Keratinocyte (primary cell): ENCODE data around the gene EMP1. TPM values are rescaled to one million over a fixed set of nuclear protein-coding genes. Genes with fewer than 3 reads are reported as not detected.

Source experiments
- DNase-seq: peaks from one replicate; pipeline ENCODE4 v3.0.0-alpha.2; 2011; ENCODE audit warnings: low read depth, missing footprints, low spot score
- FAIRE-seq: peaks from 2 replicates; lab custom pipeline; 2011; peaks lifted over from hg19 to GRCh38; lab: Jason Lieb, UNC
- H2AFZ ChIP-seq: 2 replicates; pipeline ENCODE4 v1.6.0; 2012; ENCODE audit warnings: low read length, control low read depth, inconsistent platforms; ENCODE audit not compliant: control insufficient read depth
- H3K27ac ChIP-seq: 2 replicates; pipeline ENCODE4 v1.5.1; 2011; ENCODE audit warnings: low read length; ENCODE audit not compliant: control insufficient read depth, insufficient read depth
- H3K27me3 ChIP-seq: 3 replicates; pipeline ENCODE4 v1.6.0; 2011; ENCODE audit warnings: low read length; ENCODE audit not compliant: control insufficient read depth, insufficient read depth; ENCODE audit errors: extremely low read depth
- H3K36me3 ChIP-seq, 2 experiments: 2 replicates in 1 of 2; 3 replicates in 1 of 2; pipeline ENCODE4 v1.5.1; 2011; ENCODE audit warnings: low read length in 2 of 2, mild to moderate bottlenecking in 1 of 2; ENCODE audit not compliant: control insufficient read depth in 2 of 2, insufficient read depth in 2 of 2; ENCODE audit errors: extremely low read depth in 1 of 2
- H3K4me1 ChIP-seq: 3 replicates; pipeline ENCODE4 v1.5.1; 2011; ENCODE audit warnings: low read length; ENCODE audit not compliant: control insufficient read depth, insufficient read depth; ENCODE audit errors: extremely low read depth
- H3K4me2 ChIP-seq: 3 replicates; pipeline ENCODE4 v1.6.0; 2011; ENCODE audit warnings: low read depth, low read length; ENCODE audit not compliant: control insufficient read depth, insufficient read depth; ENCODE audit errors: extremely low read depth
- H3K4me3 ChIP-seq, 3 experiments: fragments of 200-600 bp in 1 of 3; sonication (generic) in 1 of 3; 2 replicates in 2 of 3; 3 replicates in 1 of 3; pipeline ENCODE4 v1.5.1; 2011 to 2016; ENCODE audit warnings: low read length in 3 of 3, mild to moderate bottlenecking in 3 of 3, control low read depth in 2 of 3, inconsistent platforms in 1 of 3, low read depth in 1 of 3, mixed read lengths in 1 of 3, mixed run types in 1 of 3, moderate library complexity in 1 of 3; ENCODE audit not compliant: control insufficient read depth in 2 of 3, insufficient read depth in 2 of 3; ENCODE audit errors: extremely low read depth in 1 of 3
- H3K79me2 ChIP-seq: 2 replicates; pipeline ENCODE4 v1.6.0; 2012; ENCODE audit warnings: low read length; ENCODE audit not compliant: control insufficient read depth, insufficient read depth
- H3K9ac ChIP-seq: 3 replicates; pipeline ENCODE4 v1.6.0; 2011; ENCODE audit warnings: low read length; ENCODE audit not compliant: control insufficient read depth, insufficient read depth; ENCODE audit errors: extremely low read depth
- H3K9me1 ChIP-seq: 3 replicates; pipeline ENCODE4 v1.6.0; 2011; ENCODE audit warnings: low read length; ENCODE audit not compliant: control insufficient read depth, insufficient read depth; ENCODE audit errors: extremely low read depth
- H3K9me3 ChIP-seq: 2 replicates; pipeline ENCODE4 v1.5.1; 2012; ENCODE audit warnings: low read depth, low read length; ENCODE audit not compliant: control insufficient read depth
- H4K20me1 ChIP-seq: 3 replicates; pipeline ENCODE4 v1.6.0; 2011; ENCODE audit warnings: low read length; ENCODE audit not compliant: control insufficient read depth, insufficient read depth; ENCODE audit errors: extremely low read depth
- CTCF ChIP-seq, 3 experiments: IDR thresholded peaks in 1 of 3; conservative IDR thresholded peaks in 1 of 3; optimal IDR thresholded peaks in 1 of 3; 2 replicates in 2 of 3; 3 replicates in 1 of 3; pipeline versions ENCODE3 to v1.5.1; 2011; ENCODE audit warnings: low read length in 3 of 3, mild to moderate bottlenecking in 3 of 3, moderate library complexity in 2 of 3, control low read depth in 1 of 3, inconsistent platforms in 1 of 3; ENCODE audit not compliant: insufficient read depth in 2 of 3; ENCODE audit errors: extremely low read depth in 1 of 3
- EZH2 ChIP-seq: IDR thresholded peaks from one replicate; pipeline ENCODE4 v1.6.1; 2012; ENCODE audit warnings: inconsistent platforms, mild to moderate bottlenecking, low read length, moderate library complexity
- dilution Hi-C: fragments of 300-500 bp; cut with MboI; formaldehyde crosslinking; loops from one replicate; pipeline ENCODE4 v1.7.0; 2020; ENCODE audit warnings: low sequenced_read_pairs; ENCODE audit not compliant: extremely low pct_ligation_motif_present
- polyA plus RNA-seq, 5 experiments: library from polyadenylated mRNA; depleted of rRNA in 3 of 5; stranded (reverse) in 3 of 5; stranded (forward) in 1 of 5; unstranded in 1 of 5; fragments of >200 nt; gene quantifications; 1 replicate in 1 of 5; 2 replicates in 3 of 5; 3 replicates in 1 of 5; pipeline versions ENCODE4 v1.2.1 to v1.2.3, GENCODE V29; 2011 to 2012; ENCODE audit warnings: missing spikeins in 2 of 5, low read depth in 1 of 5, low replicate concordance in 1 of 5

EMP1 gene
- polyA plus RNA-seq, 1 donor (not counting 4 experiments of a cell fraction or from before 2014, with no cell fraction given) = 583 TPM

- Histone ChIP-seq H3K9me3 (no peaks in the 10 kb centered on the region), H3K4me1 (peaks cover 8% of the 10 kb centered on the region), H3K79me2 (no peaks in the 10 kb centered on the region), H3K9me1 (no peaks in the 10 kb centered on the region), H4K20me1 (no peaks in the 10 kb centered on the region), H2AFZ (no peak overlapping the region), H3K36me3 (no peaks in the 10 kb centered on the region), H3K9ac (no peak overlapping the region), H3K4me2 (no peak overlapping the region), H3K4me3 (no peak overlapping the region), H3K27ac (no peak overlapping the region), H3K27me3 (no peaks in the 10 kb centered on the region)
- FAIRE-seq = no peak
- TF ChIP-seq EZH2 = no peak
- TF ChIP-seq CTCF (optimal IDR thresholded peaks at IDR 0.05 in 1 of 3, IDR thresholded peaks at IDR 0.05 in 1 of 3, conservative IDR thresholded peaks at IDR 0.05 in 1 of 3; ENCODE audit: extremely low read depth in 1 of 3, insufficient read depth in 2 of 3, low read length in 3 of 3) = no peak
- dilution Hi-C loops = no loop called here
- DNase-seq = no peak
Measured at GRCh38 chr12:13257356-13257875, 60.9 kb downstream of the EMP1 start.

- Histone ChIP-seq H2AFZ (no peak overlapping the region), H3K27me3 (no peaks in the 10 kb centered on the region), H3K36me3 (no peaks in the 10 kb centered on the region), H3K4me3 (no peak overlapping the region), H3K9me3 (no peaks in the 10 kb centered on the region), H3K9me1 (no peaks in the 10 kb centered on the region), H4K20me1 (no peaks in the 10 kb centered on the region), H3K4me1 (peaks cover 8% of the 10 kb centered on the region), H3K27ac (no peak overlapping the region), H3K9ac (no peak overlapping the region), H3K79me2 (no peaks in the 10 kb centered on the region), H3K4me2 (no peak overlapping the region)
- no peak for DNase-seq
- dilution Hi-C loops = no loop called here
- TF ChIP-seq EZH2 = no peak
- TF ChIP-seq CTCF (optimal IDR thresholded peaks at IDR 0.05 in 1 of 3, IDR thresholded peaks at IDR 0.05 in 1 of 3, conservative IDR thresholded peaks at IDR 0.05 in 1 of 3; ENCODE audit: extremely low read depth in 1 of 3, insufficient read depth in 2 of 3, low read length in 3 of 3) = no peak
- FAIRE-seq = no peak
Measured at GRCh38 chr12:13258197-13258596, 61.7 kb downstream of the EMP1 start.
